Stimulated activated CD8-positive, alpha-beta memory T cell treated with anti-CD3 and anti-CD28 coated beads, Interleukin-12 subunit alpha, Interleukin-12 subunit beta, amount 100 ng/mL, for 4 hours (primary cell): Measurements from ENCODE around the gene TMEM94.
A peak's percentile ranks its signal among the peaks of the same experiment; 100 is the strongest.
"Not testable (repeated sequence)": the region's sequence is repeated elsewhere in the genome, so short reads cannot be mapped to it uniquely, and the experiment has no call there.

Source experiments
- DNase-seq: peaks from one replicate; pipeline ENCODE4 v3.0.0-alpha.2; 2020; ENCODE audit warnings: low read depth

Gene TMEM94

GRCh38 chr17:75476752-75477489 is 20.5 kb downstream of the TMEM94 start:
- DNase-seq: no peak

GRCh38 chr17:75477490-75477862 is 21.0 kb downstream of the TMEM94 start:
- not testable (repeated sequence) for DNase-seq

- DNase-seq: no peak
These were observed 22.1 kb downstream of the TMEM94 start for GRCh38 chr17:75478508-75478907.

- no peak for DNase-seq
These were observed 23.8 kb downstream of the TMEM94 start for GRCh38 chr17:75480281-75480680.

GRCh38 chr17:75481194-75482068 is 25.0 kb downstream of the TMEM94 start:
- no peak for DNase-seq

- DNase-seq: no peak
These were observed 25.9 kb downstream of the TMEM94 start for GRCh38 chr17:75482098-75482942.

GRCh38 chr17:75485688-75486087 is 29.3 kb downstream of the TMEM94 start:
- no peak for DNase-seq

GRCh38 chr17:75486151-75486550 is 29.7 kb downstream of the TMEM94 start:
- DNase-seq: no peak

GRCh38 chr17:75486951-75487350 is 30.5 kb downstream of the TMEM94 start:
- DNase-seq: no peak

GRCh38 chr17:75487351-75488070 is 31.1 kb downstream of the TMEM94 start:
- DNase-seq: peak; percentile 25

- no peak for DNase-seq
These were observed 32.5 kb downstream of the TMEM94 start for GRCh38 chr17:75488693-75489510.

- DNase-seq: no peak
These were observed 33.1 kb downstream of the TMEM94 start for GRCh38 chr17:75489511-75489955.

GRCh38 chr17:75490173-75490743 is 33.8 kb downstream of the TMEM94 start:
- no peak for DNase-seq

- no peak for DNase-seq
These were observed 34.7 kb downstream of the TMEM94 start for GRCh38 chr17:75490953-75491649.

- no peak for DNase-seq
These were observed 35.2 kb downstream of the TMEM94 start for GRCh38 chr17:75491680-75492079.

GRCh38 chr17:75492555-75493168 is 36.2 kb downstream of the TMEM94 start:
- no peak for DNase-seq

GRCh38 chr17:75493476-75494129 is 37.2 kb downstream of the TMEM94 start:
- DNase-seq: no peak

GRCh38 chr17:75494326-75494877 is 38.0 kb downstream of the TMEM94 start:
- no peak for DNase-seq
